Spleen (tissue), 11 donors: ENCODE results near the gene OR52B2. TPM values are rescaled to one million over a fixed set of nuclear protein-coding genes. Genes with fewer than 3 reads are reported as not detected.

Experiments
- DNase-seq: peaks from one replicate; pipeline ENCODE4 v3.0.0-alpha.2; 2020
- H3K27ac ChIP-seq, 8 donors: fragments of 200-600 bp; sonication (generic) in 7 of 8; 1 replicate in 4 of 8; 2 replicates in 4 of 8; pipeline versions ENCODE4 v1.5.0 to v1.8.0; 2016 to 2021; ENCODE audit warnings: inconsistent platforms in 4 of 8, mild to moderate bottlenecking in 4 of 8, moderate library complexity in 1 of 8
- H3K27me3 ChIP-seq, 7 donors: fragments of 200-600 bp; sonication (generic) in 6 of 7; replicated peaks in 1 of 7; 1 replicate in 4 of 7; 2 replicates in 3 of 7; pipeline versions ENCODE4 v1.5.0 to v1.8.0; 2016 to 2021; ENCODE audit warnings: inconsistent platforms in 3 of 7, mild to moderate bottlenecking in 1 of 7
- H3K36me3 ChIP-seq, 6 donors: fragments of 200-600 bp; sonication (generic) in 5 of 6; 1 replicate in 4 of 6; 2 replicates in 2 of 6; pipeline versions ENCODE4 v1.5.0 to v1.8.0; 2016 to 2021; ENCODE audit warnings: inconsistent platforms in 2 of 6
- H3K4me1 ChIP-seq, 6 donors: fragments of 200-600 bp; sonication (generic) in 5 of 6; 1 replicate in 3 of 6; 2 replicates in 3 of 6; pipeline versions ENCODE4 v1.5.0 to v1.8.0; 2016 to 2021; ENCODE audit warnings: inconsistent platforms in 3 of 6
- H3K4me3 ChIP-seq, 8 donors: fragments of 200-600 bp; sonication (generic) in 7 of 8; 1 replicate in 4 of 8; 2 replicates in 4 of 8; pipeline versions ENCODE4 v1.5.0 to v1.8.0; 2016 to 2021; ENCODE audit warnings: inconsistent platforms in 4 of 8, mild to moderate bottlenecking in 4 of 8, moderate library complexity in 2 of 8
- H3K9me3 ChIP-seq, 8 donors: fragments of 200-600 bp; sonication (generic) in 7 of 8; 1 replicate in 4 of 8; 2 replicates in 4 of 8; pipeline versions ENCODE4 v1.5.0 to v1.8.0; 2016 to 2021; ENCODE audit warnings: inconsistent platforms in 4 of 8
- CTCF ChIP-seq, 11 experiments: fragments of 200-600 bp in 7 of 11; fragments of 450-650 bp in 4 of 11; sonication (generic) in 4 of 11; IDR thresholded peaks in 8 of 11; conservative IDR thresholded peaks in 3 of 11; 1 replicate in 7 of 11; 2 replicates in 4 of 11; pipeline versions ENCODE4 v1.4.0 to v1.8.0; 2016 to 2021; ENCODE audit warnings: antibody characterized with exemption in 11 of 11, inconsistent platforms in 4 of 11, mild to moderate bottlenecking in 1 of 11
- POLR2A ChIP-seq, 3 donors: fragments of 450-650 bp; IDR thresholded peaks; one replicate each; pipeline ENCODE4 v1.5.1; 2017; ENCODE audit warnings: antibody characterized with exemption in 3 of 3, mild to moderate bottlenecking in 1 of 3
- POLR2AphosphoS5 ChIP-seq, 3 donors: sonication (generic); formaldehyde crosslinking; IDR thresholded peaks; one replicate each; pipeline ENCODE4 v1.5.1; 2017; ENCODE audit warnings: antibody characterized with exemption in 3 of 3
- WGBS, 5 donors: extraction: QIAGEN DNeasy Blood & Tissue Kit in 3 of 5; methylation state at CpG; one replicate each; pipeline versions ENCODE4 v1.1.5 to v1.1.7; 2013 to 2018; 5-methylcytosine and 5-hydroxymethylcytosine counted together
- intact Hi-C: fragments of 100-400 bp; cut with DNase I; formaldehyde crosslinking; loops from one replicate; pipeline ENCODE4 v1.15.0; 2023; ENCODE audit warnings: low total_unique reads
- polyA plus RNA-seq, 3 donors: library from polyadenylated mRNA; stranded (reverse); fragments of 200-250 nt; gene quantifications; one replicate each; pipeline ENCODE4 v1.2.1, GENCODE V29; 2013
- total RNA-seq, 7 donors: library from RNA; depleted of rRNA in 3 of 7; stranded (reverse); fragments of >200 nt in 3 of 7; fragmentation: NEBNext Ultra II Directional in 4 of 7; extraction: Animal tissue kit (Norgen Biotek cat#: 25700) in 4 of 7; gene quantifications; one replicate each; pipeline versions ENCODE4 v1.1.0 to v1.2.1, GENCODE V29; 2016 to 2021
- donor health status: healthy with polysubstance abuse.
- donor health status: DM: no; HTN: no; CAD: no; lungs with moderate emphysema.
- donor health status: DM: no; HTN: no; CAD: no.
- donor health status: Bipolar disorder and iron deficiency.
- donor health status: healthy.
- donor health status: DM: no; HTN: no; CAD: no.
- donor health status: DM: yes; HTN: yes; CAD: no.

The OR52B2 gene
- total and polyA plus RNA-seq, 10 donors: 1.2 TPM; not detected in 9

GRCh38 chr11:6201481-6201880 lies 31.4 kb upstream of the OR52B2 start:
- peak overlapping the region in 1 of 8 donors; percentile 33 for H3K4me3 ChIP-seq
- no peak for DNase-seq
- intact Hi-C loops: no loop called here
- no peaks in the 10 kb centered on the region for H3K9me3 ChIP-seq
- peaks cover 0 to 60% (median 4%) of the 10 kb centered on the region in 6 donors for H3K4me1 ChIP-seq
- no peaks in the 10 kb centered on the region for H3K27me3 ChIP-seq
- peak overlapping the region; percentile 42 to 94 (median 84) for H3K27ac ChIP-seq
- no peak for TF ChIP-seq POLR2AphosphoS5 (IDR thresholded peaks at IDR 0.05)
- WGBS, 5 donors: 40 to 79% (median 58%) methylated on average over 2 of the region's 2 CpGs
- peaks cover 0 to 21% (median 8%) of the 10 kb centered on the region in 6 donors for H3K36me3 ChIP-seq

- no peaks in the 10 kb centered on the region for H3K27me3 ChIP-seq
- TF ChIP-seq POLR2A (IDR thresholded peaks at IDR 0.05) (no peak), CTCF (IDR thresholded peaks at IDR 0.05 in 8 of 11, conservative IDR thresholded peaks at IDR 0.05 in 3 of 11) (no peak), POLR2AphosphoS5 (IDR thresholded peaks at IDR 0.05) (peak in 1 of 3 donors; percentile 81)
- intact Hi-C loops: no loop called here
- peak; percentile 85 for DNase-seq
- H3K4me1 ChIP-seq: peaks cover 0 to 60% (median 4%) of the 10 kb centered on the region in 6 donors
- H3K27ac ChIP-seq: peak overlapping the region; percentile 42 to 94 (median 84)
- peak overlapping the region in 1 of 8 donors; percentile 33 for H3K4me3 ChIP-seq
- peaks cover 0 to 16% (median 6%) of the 10 kb centered on the region in 6 donors for H3K36me3 ChIP-seq
- 44 to 66% (median 56%) methylated on average over 4 of the region's 4 CpGs for WGBS, 5 donors
- H3K9me3 ChIP-seq: no peaks in the 10 kb centered on the region
Observed at GRCh38 chr11:6200975-6201374, 30.8 kb upstream of the OR52B2 start.

- peaks cover 0 to 46% (median 4%) of the 10 kb centered on the region in 6 donors for H3K4me1 ChIP-seq
- WGBS, 5 donors: 94 to 100% (median 99%) methylated on average over 4 to 5 of the region's 5 CpGs
Observed at GRCh38 chr11:6199174-6199810, 29.2 kb upstream of the OR52B2 start, which contains the start of gene OR52W1. Gene OR52W1, plus strand, starts transcription at chr11:6199224. Its CDS starts 0 bp downstream, at chr11:6199224.

GRCh38 chr11:6197466-6198200 lies 27.5 kb upstream of the OR52B2 start:
- no peak overlapping the region for H3K4me3 ChIP-seq
- no peaks in the 10 kb centered on the region for H3K36me3 ChIP-seq

More at GRCh38 chr11:6199174-6199810, 29.2 kb upstream of the OR52B2 start, which contains the start of gene OR52W1:
- Histone ChIP-seq H3K27me3 (no peaks in the 10 kb centered on the region), H3K4me3 (no peak within 1 kb of the TSS), H3K27ac (peak within 1 kb of the TSS in 3 of 8 donors; percentile 85 to 94 (median 92)), H3K36me3 (no peaks in the 10 kb centered on the region), H3K9me3 (no peaks in the 10 kb centered on the region)
- peak; percentile 71 for DNase-seq
- TF ChIP-seq POLR2AphosphoS5 (IDR thresholded peaks at IDR 0.05) (no peak), CTCF (IDR thresholded peaks at IDR 0.05 in 8 of 11, conservative IDR thresholded peaks at IDR 0.05 in 3 of 11) (no peak), POLR2A (IDR thresholded peaks at IDR 0.05) (no peak)
- intact Hi-C loops: no loop called here

More at GRCh38 chr11:6197466-6198200, 27.5 kb upstream of the OR52B2 start:
- Histone ChIP-seq H3K27me3 (no peaks in the 10 kb centered on the region), H3K4me1 (peaks cover 0 to 30% (median 3%) of the 10 kb centered on the region in 6 donors), H3K27ac (no peak overlapping the region), H3K9me3 (no peaks in the 10 kb centered on the region)
- 85 to 93% (median 88%) methylated on average over 4 of the region's 4 CpGs for WGBS, 5 donors
- intact Hi-C loops: no loop called here
- TF ChIP-seq POLR2AphosphoS5 (IDR thresholded peaks at IDR 0.05) (no peak), CTCF (IDR thresholded peaks at IDR 0.05 in 8 of 11, conservative IDR thresholded peaks at IDR 0.05 in 3 of 11) (no peak), POLR2A (IDR thresholded peaks at IDR 0.05) (no peak)
- no peak for DNase-seq
